ENCODE results near the gene EEF1AKMT2.
A peak's percentile ranks its signal among the peaks of the same experiment; 100 is the strongest.
"Not testable (repeated sequence)": the region's sequence is repeated elsewhere in the genome, so short reads cannot be mapped to it uniquely, and the experiment has no call there.

Gene EEF1AKMT2

GRCh38 chr10:124755581-124755980 is 36.1 kb downstream of the EEF1AKMT2 start:
- DNase-seq (ENCODE audit: low read depth in 2 of 2) = no peak

DNA sequence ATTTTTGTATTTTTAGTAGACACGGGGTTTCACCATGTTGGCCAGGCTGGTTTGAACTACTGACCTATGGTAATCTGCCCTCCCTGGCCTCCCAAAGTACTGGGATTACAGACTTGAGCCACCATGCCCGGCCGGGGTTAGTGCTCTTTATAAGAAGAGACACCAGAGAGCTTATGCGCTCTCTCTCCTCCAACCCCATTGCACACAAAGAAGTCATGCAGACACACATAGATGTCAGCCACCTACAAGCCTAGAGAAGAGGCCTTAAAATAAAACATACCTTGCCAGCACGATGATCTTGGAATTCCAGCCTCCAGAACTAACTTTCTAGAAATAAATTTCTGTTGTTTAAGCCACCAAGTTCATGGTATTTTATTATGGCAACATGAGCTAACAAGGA is 37.5 kb downstream of the EEF1AKMT2 start:
- no peak for DNase-seq (ENCODE audit: low read depth in 2 of 2)

GRCh38 chr10:124748953-124749645 is 42.6 kb downstream of the EEF1AKMT2 start:
- no peak for DNase-seq (ENCODE audit: low read depth in 2 of 2)

GRCh38 chr10:124748166-124748565 is 43.5 kb downstream of the EEF1AKMT2 start:
- no peak for DNase-seq (ENCODE audit: low read depth in 2 of 2)

DNA sequence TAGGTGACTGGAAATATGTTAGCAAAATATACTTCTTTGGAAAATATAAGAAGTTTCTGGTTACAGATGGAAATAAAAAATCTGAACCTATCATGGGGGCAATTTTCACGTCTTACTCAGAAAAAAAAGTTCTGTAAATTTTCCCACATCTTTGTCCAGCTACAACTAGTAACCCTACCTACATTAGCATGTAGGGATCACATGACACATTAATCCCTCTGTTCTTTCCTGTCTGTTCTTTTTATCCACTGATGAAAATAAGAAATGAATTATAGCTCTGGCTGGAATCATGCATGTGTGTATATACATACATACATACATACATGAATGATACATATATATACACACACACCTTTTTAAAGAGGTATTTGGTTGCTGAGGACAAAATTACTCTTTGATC is 43.9 kb downstream of the EEF1AKMT2 start:
- no peak for DNase-seq (ENCODE audit: low read depth in 2 of 2)

GRCh38 chr10:124746992-124747391 is 44.7 kb downstream of the EEF1AKMT2 start:
- no peak for DNase-seq (ENCODE audit: low read depth in 2 of 2)

- DNase-seq (ENCODE audit: low read depth in 2 of 2) = not testable (repeated sequence)
These were observed 45.2 kb downstream of the EEF1AKMT2 start for GRCh38 chr10:124746447-124746846.

DNA sequence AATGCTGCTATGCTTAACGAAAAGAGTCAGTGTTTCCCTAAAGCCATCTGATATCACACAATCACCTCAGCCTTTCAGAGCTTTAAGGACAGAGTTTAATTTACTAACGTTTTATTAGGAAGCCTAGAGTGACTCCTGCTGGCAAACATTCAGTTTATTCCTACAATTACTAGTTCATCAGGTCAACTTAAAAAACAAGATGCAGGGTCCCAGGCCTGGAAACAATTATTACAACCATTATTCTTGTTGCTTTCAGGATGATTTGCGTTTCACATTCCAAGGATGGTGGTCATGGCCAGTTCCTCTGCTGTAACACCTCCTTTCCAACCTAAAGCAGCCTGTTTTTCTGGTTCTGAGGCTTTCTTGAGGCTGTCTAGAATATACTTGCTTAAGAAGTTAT is 46.0 kb downstream of the EEF1AKMT2 start:
- no peak for DNase-seq (ENCODE audit: low read depth in 2 of 2)

- no peak for DNase-seq (ENCODE audit: low read depth in 2 of 2)
These were observed 46.4 kb downstream of the EEF1AKMT2 start for GRCh38 chr10:124745252-124745651.

DNA sequence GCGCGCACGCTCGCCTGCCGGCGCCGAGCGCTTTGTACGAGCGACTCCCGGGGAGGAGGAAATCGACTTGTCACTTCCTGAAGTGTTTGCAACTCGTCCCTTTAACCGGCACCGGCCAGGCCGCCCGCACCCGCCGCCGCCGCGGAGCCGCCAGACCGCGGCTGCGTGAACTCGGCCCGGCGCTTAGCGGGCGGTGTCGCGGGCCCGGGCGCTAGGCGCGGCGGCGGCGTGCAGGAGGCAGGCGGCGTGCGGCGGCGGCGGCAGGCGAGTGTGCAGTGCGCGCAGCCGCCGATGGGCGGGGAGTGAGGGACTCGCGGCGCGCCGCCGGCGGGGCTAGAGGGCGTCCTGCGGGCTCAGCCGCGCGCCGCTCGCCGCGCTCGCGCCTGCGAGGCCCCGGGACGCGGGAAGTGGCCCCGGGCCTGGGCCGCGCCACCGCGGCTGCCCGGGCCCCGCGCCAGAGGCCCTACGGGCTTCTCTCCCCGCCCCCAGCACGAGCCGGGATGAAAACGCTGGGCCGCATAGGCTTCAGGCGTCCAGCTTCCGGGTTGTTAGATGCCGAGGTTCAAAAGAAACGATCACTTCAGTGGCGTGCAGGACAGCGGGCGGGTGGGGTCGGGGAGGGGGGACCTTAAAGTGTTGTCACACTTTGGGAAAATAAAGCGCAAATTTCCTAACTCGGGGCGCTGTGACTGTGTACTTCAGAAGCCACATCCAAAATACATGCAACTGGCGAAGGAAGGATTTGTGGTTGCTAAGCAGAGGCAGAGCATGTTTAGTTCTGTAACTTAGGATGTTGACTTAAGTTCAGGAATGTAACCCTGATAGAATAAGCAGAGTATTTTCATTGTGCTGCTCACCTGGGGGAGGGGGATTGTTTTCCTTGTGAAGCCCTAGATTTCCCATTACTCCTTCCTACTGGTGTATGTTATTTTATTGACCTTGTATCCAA is 47.3 kb downstream of the EEF1AKMT2 start, which contains the start of gene FAM53B:
TSS of gene FAM53B (minus strand) at position 277 of the 949 bp plus-strand sequence. CDS start 37,665 bp downstream, outside the sequence.
- peak in 1 of 2 donors; percentile 79 for DNase-seq (ENCODE audit: low read depth in 2 of 2)

DNA sequence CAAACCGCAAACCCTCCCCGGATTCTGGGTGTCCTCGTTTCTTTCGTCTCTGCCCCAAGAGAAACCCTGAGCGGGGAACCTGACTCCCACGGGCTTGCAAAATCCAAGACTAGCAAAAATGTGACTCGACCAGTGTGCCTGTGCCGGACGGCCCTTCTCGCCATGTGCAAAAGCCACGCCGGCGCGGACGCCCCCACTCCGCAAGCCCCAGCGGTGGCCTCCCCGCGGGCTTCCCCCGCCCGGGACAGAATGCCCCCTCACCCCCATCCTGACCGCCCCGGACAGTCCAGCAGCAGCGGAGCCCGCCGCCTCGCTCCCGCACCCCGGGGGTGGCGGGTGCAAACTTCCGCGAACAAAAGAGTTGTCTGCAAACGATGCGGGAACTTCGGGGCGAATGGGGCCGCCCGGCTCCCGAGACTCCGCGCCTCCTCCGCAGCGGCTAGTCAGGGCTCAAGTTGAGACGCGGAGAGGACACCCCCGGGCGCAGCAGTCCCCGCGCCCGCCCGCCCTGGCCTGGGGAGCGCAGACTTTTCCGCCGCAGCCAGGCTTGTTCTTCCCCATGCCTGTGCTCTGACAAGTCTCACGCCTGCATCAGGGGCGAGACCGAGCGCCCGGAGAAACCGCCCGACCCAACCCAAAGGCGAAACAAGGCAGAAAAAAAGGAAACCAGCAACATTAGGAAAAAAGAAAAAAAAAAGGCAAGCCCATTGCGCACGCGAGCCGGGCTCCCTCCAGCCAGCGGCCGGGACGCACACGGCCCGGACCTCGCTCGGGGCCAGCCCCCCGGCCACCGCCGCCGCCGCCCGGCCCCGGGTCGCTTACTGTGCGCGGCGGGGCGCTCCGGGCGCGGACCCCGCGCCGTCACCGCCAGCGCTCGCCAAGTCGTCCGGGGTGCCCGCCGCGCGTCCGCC is 48.2 kb downstream of the EEF1AKMT2 start:
- no peak for DNase-seq (ENCODE audit: low read depth in 2 of 2)

DNA sequence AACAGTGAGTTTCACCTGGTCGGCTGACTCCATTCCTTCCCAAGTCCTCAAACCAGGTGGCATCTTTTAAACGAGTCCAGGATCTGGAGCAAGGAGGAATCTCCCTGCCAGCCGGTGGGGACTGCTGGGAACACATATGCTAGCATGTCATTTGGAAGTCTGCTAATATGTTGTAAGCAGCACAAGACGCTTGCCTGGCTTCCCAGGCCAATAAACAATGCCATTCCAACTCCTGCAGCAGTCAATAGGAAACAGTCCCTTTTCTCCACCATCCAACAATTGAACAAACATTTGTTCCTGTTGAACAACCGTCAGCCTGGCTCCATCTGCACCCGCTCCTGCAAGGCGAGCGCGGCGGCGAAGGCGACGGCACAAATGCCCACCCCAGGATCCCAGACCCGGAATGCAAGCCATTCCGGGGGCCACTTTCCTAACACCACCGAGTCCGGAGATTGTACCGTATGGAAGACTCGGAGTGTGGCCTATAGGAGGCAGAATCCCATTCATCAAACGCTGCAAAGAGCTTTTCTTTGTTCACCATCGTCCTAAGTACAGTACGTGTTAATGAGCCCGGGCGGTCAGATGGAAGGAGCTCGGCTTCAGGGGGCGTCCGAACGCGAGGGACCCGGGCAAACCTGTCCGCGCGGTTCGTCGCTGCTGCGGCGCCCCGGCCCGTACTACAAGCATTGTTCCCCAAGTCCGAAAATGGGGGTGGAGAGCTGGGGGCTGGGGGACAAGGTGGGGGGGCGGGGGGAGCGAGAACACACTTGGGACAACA is 49.1 kb downstream of the EEF1AKMT2 start:
- DNase-seq (ENCODE audit: low read depth in 2 of 2) = no peak

DNA sequence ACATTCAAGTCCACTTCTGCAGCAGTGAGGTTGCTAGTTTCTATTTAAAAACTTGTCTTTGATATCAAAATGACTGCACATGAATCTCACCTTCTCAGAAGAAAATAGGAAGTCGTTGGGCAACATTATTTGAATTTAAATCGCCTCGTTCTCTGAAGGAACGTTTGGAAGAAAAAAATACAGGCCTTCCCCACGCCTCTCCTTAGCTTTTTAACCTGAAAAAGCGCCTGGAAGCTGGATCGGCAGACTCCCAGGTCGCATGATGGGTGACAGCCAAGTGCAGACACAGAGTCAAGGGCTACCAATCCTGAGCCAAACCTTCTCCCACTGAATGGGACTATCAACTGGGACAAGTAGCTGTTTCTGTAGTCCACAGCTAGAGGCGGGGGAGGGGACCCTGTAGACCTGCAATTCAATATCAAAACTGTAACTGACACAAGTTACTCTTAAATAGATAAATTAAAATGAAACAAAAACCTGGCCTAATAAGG is 49.7 kb downstream of the EEF1AKMT2 start:
- no peak for DNase-seq (ENCODE audit: low read depth in 2 of 2)

- no peak for DNase-seq (ENCODE audit: low read depth in 2 of 2)
These were observed 50.3 kb downstream of the EEF1AKMT2 start for GRCh38 chr10:124741281-124741921.

DNA sequence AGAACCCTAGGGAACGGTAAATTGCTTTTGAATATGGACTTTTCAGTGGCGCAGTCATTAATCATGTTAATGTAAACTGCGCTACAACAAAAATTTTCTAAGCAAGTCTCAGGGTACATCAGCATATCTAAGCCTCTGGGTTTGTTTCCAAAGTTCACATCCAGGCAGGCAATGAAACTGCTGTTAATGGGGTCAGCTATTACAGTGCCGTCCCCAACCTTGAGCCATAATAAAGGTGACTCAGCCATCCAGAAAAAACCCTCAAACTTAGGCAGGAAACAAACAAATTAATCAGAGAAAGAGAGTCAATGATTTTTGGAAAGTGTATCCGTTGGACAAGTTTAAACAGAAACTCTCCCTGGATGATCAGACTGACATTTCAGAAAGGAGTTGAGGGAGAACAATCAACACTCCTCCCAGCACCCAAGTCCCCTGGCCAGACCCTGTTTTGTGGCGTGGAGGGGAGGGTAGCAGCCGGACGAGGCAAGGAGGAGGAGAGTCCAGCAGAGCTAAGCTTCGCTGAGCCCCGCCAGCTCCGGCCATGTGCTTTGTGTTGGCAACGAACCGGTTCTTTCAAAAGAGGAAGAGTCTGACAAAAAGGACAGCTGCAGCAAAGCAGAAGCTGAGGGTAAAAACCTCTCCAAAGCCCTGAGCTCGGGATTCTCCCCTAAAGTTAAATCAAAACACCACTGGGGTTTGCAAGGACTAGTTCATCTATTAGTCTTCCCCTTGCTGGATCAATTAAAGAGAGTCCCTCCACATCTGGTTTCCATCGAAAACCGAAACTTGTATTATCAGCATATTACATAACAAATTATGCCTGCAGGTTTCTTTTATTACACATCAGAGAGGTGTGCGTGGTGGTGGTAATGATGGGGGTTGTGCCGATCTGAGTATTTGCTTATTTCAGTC is 51.1 kb downstream of the EEF1AKMT2 start:
- DNase-seq (ENCODE audit: low read depth in 2 of 2) = no peak

DNA sequence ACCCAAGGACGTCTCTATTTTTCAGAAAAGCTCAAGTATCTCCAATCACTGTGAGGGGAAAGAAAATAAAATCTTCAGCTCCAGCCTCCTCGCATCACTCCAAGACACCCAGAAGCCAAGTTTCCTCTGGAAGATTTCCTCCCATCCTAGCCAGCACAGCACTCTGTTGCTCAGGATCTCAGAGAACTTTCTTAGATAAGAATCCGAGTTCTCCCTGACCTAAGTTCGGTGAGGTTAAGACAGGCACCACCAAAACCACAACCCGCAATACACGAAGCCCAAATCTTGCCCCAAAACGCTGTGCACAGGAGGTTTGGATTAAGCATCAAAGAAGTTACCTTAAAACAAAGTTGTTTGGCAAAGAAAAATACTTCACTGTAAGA is 51.7 kb downstream of the EEF1AKMT2 start:
- DNase-seq (ENCODE audit: low read depth in 2 of 2) = no peak

DNA sequence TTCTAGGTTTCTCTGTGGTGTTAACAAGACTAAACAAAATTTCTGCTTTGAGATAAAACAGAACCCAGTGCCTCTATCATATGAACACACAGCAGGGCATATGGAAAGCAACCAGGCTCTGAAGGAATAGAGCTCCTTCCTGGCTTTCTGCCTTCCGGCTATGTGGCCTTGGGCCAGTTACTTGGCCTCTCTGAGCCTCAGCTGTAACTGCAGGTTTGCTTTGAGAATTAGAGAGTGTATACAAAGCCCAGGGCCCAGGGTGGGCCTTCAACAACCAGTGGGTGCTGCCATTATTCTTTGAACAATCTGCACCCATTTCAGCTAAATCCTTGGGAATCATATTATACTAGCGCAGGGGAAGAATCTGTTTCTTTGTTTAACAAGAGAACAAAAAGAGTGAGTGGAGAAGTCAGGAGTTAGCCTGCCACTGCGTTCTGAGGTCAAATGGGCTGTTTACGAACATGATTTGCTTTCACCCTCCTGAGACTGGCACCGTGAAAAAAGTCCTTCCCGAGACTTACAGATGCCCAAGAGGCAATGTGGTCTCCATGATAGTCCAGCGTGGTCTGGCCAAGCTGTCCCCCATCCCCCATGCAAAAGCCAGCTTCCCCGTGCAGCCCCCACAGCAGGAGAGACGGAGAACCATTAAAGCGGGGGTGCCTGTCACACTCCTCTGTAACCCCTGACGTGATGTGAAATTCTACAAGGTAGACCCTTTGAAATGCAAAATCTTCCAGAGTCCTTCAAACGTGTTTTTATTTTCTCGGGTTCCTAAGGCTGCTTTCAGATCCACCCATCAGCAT is 52.4 kb downstream of the EEF1AKMT2 start:
- no peak for DNase-seq (ENCODE audit: low read depth in 2 of 2)

GRCh38 chr10:124738441-124738840 is 53.2 kb downstream of the EEF1AKMT2 start:
- no peak for DNase-seq (ENCODE audit: low read depth in 2 of 2)
